IMR-90 (cell line): ENCODE measurements around the gene GYPE. TPM values are rescaled to one million over a fixed set of nuclear protein-coding genes. Genes with fewer than 3 reads are reported as not detected.
"Not testable (repeated sequence)": the region's sequence is repeated elsewhere in the genome, so short reads cannot be mapped to it uniquely, and the experiment has no call there.

Experiments
- ATAC-seq: fragments of 200-7000 bp; cut with Tn5 transposase; 2 replicates; pipeline ENCODE4 v1.9.1; 2020; ENCODE audit warnings: low read depth, mild to moderate bottlenecking, moderate library complexity
- BruUV-seq: library from RNA; stranded (reverse); fragments of 400-500 nt; replicated peaks from 2 replicates; lab custom pipeline; 2021; lab: Mats Ljungman, UMichigan
- CTCF ChIA-PET: fragments of 300-600 bp; formaldehyde crosslinking; extraction: SDS; loops from one replicate; lab custom pipeline; 2021; ENCODE audit warnings: antibody characterized with exemption; lab: Yijun Ruan, JAX
- POLR2A ChIA-PET: fragments of 300-600 bp; sonication (Branson Sonifier 250); formaldehyde crosslinking; loops from one replicate; lab custom pipeline; 2022; ENCODE audit warnings: antibody characterized with exemption; ENCODE audit not compliant: unreplicated experiment; lab: Charles Lee
- DNase-seq: peaks from one replicate; pipeline ENCODE4 v3.0.0; 2013
- H2AFZ ChIP-seq: replicated peaks from 2 replicates; pipeline ENCODE3; 2013; ENCODE audit warnings: low read length, mild to moderate bottlenecking; ENCODE audit not compliant: poor library complexity
- H2AK5ac ChIP-seq: 2 replicates; pipeline ENCODE4 v1.6.1; 2013; ENCODE audit warnings: low read depth, low read length, inconsistent platforms
- H2AK9ac ChIP-seq: replicated peaks from 2 replicates; pipeline ENCODE3; 2013; ENCODE audit warnings: mild to moderate bottlenecking, low read depth, low read length, moderate library complexity; ENCODE audit not compliant: poor library complexity
- H2BK120ac ChIP-seq: 2 replicates; pipeline ENCODE4 v1.6.1; 2013; ENCODE audit warnings: low read depth, low read length, inconsistent platforms
- H2BK15ac ChIP-seq: 3 replicates; pipeline ENCODE4 v1.6.1; 2013; ENCODE audit warnings: low read depth, low read length, inconsistent platforms
- H2BK20ac ChIP-seq: 2 replicates; pipeline ENCODE4 v1.6.1; 2013; ENCODE audit warnings: low read depth, mild to moderate bottlenecking, inconsistent platforms, low read length, moderate library complexity
- H2BK5ac ChIP-seq: 2 replicates; pipeline ENCODE4 v1.6.1; 2013; ENCODE audit warnings: mild to moderate bottlenecking, low read depth, low read length, inconsistent platforms; ENCODE audit not compliant: poor library complexity, severe bottlenecking
- H3K14ac ChIP-seq: replicated peaks from 2 replicates; pipeline ENCODE4 v1.6.1; 2013; ENCODE audit warnings: low read depth, low read length, inconsistent platforms
- H3K18ac ChIP-seq: 2 replicates; pipeline ENCODE4 v1.6.1; 2013; ENCODE audit warnings: low read depth, low read length, control low read depth
- H3K23ac ChIP-seq: 2 replicates; pipeline ENCODE4 v1.6.1; 2013; ENCODE audit warnings: low read depth, low read length, inconsistent platforms
- H3K27ac ChIP-seq: 2 replicates; pipeline ENCODE4 v1.5.1; 2013; ENCODE audit warnings: mild to moderate bottlenecking, control low read depth, low read length; ENCODE audit not compliant: insufficient read depth
- H3K27me3 ChIP-seq: 2 replicates; pipeline ENCODE4 v1.6.1; 2013; ENCODE audit warnings: low read length; ENCODE audit not compliant: control insufficient read depth, insufficient read depth
- H3K36me3 ChIP-seq: 2 replicates; pipeline ENCODE4 v1.6.1; 2013; ENCODE audit warnings: low read length, mixed read lengths; ENCODE audit not compliant: control insufficient read depth, insufficient read depth
- H3K4ac ChIP-seq: 2 replicates; pipeline ENCODE4 v1.6.1; 2013; ENCODE audit warnings: low read depth, low read length, inconsistent platforms
- H3K4me1 ChIP-seq: 2 replicates; pipeline ENCODE4 v1.6.1; 2013; ENCODE audit warnings: low read length, mixed read lengths; ENCODE audit not compliant: control insufficient read depth, insufficient read depth
- H3K4me2 ChIP-seq: 2 replicates; pipeline ENCODE4 v1.6.1; 2013; ENCODE audit warnings: low read depth, mild to moderate bottlenecking, control low read depth, low read length, moderate library complexity
- H3K4me3 ChIP-seq: 2 replicates; pipeline ENCODE4 v1.5.1; 2013; ENCODE audit warnings: low read depth, mild to moderate bottlenecking, control low read depth, low read length, moderate library complexity; ENCODE audit not compliant: insufficient read depth
- H3K56ac ChIP-seq: 2 replicates; pipeline ENCODE4 v1.6.1; 2013; ENCODE audit warnings: low read length, inconsistent platforms; ENCODE audit not compliant: insufficient read depth; ENCODE audit errors: extremely low read depth
- H3K79me1 ChIP-seq, 2 experiments: 2 replicates each; pipeline ENCODE4 v1.6.1; 2013; ENCODE audit warnings: low read length in 2 of 2, inconsistent platforms in 1 of 2, low read depth in 1 of 2
- H3K9ac ChIP-seq: 2 replicates; pipeline ENCODE4 v1.6.1; 2013; ENCODE audit warnings: low read depth, low read length, control low read depth
- H3K9me1 ChIP-seq: 2 replicates; pipeline ENCODE4 v1.6.1; 2013; ENCODE audit warnings: low read length, inconsistent platforms; ENCODE audit not compliant: insufficient read depth
- H3K9me3 ChIP-seq: 2 replicates; pipeline ENCODE4 v1.6.1; 2013; ENCODE audit warnings: low read length; ENCODE audit not compliant: control insufficient read depth, insufficient read depth
- H4K20me1 ChIP-seq: 2 replicates; pipeline ENCODE4 v1.6.1; 2013; ENCODE audit warnings: low read length, inconsistent platforms; ENCODE audit not compliant: insufficient read depth
- H4K5ac ChIP-seq: 2 replicates; pipeline ENCODE4 v1.6.1; 2013; ENCODE audit warnings: mild to moderate bottlenecking, low read depth, low read length, control low read depth
- H4K8ac ChIP-seq, 2 experiments: 2 replicates each; pipeline ENCODE4 v1.6.1; 2013; ENCODE audit warnings: low read depth in 2 of 2, low read length in 2 of 2, control low read depth in 1 of 2, inconsistent platforms in 1 of 2
- H4K91ac ChIP-seq: 2 replicates; pipeline ENCODE4 v1.6.1; 2013; ENCODE audit warnings: low read depth, low read length, inconsistent platforms; ENCODE audit not compliant: insufficient read depth
- WGBS, 2 experiments: methylation state at CpG; one replicate each; pipeline versions ENCODE4 v1.1.5 to v1.1.7; 2013; ENCODE audit warnings: missing lambda C conversion rate in 2 of 2; ENCODE audit not compliant: insufficient read length in 1 of 2; ENCODE audit errors: extremely low coverage in 2 of 2; 5-methylcytosine and 5-hydroxymethylcytosine counted together
- dilution Hi-C: fragments of 300-500 bp; cut with HindIII; formaldehyde crosslinking; loops from one replicate; pipeline ENCODE4 v1.14.3; 2018; ENCODE audit warnings: low sequenced_read_pairs; ENCODE audit not compliant: unreplicated experiment
- in situ Hi-C: fragments of 300-500 bp; cut with MboI; formaldehyde crosslinking; loops from 3 replicates; pipeline ENCODE4 v1.14.3; 2019; ENCODE audit warnings: low sequenced_read_pairs, inconsistent platforms, mixed read lengths
- intact Hi-C: fragments of 100-400 bp; cut with micrococcal nuclease; formaldehyde crosslinking; loops from 2 replicates; pipeline ENCODE4 v1.10.0; 2022
- polyA plus RNA-seq, 3 experiments: library from polyadenylated mRNA; depleted of rRNA; stranded (reverse); fragments of >200 nt; gene quantifications; 2 replicates each; pipeline ENCODE4 v1.2.3, GENCODE V29; 2012; ENCODE audit warnings: low replicate concordance in 1 of 3
- total RNA-seq: library from RNA; depleted of rRNA; stranded (reverse); fragments of >200 nt; gene quantifications from 2 replicates; pipeline ENCODE4 v1.2.3, GENCODE V29; 2012

GYPE gene
- total and polyA plus RNA-seq, 2 of the 4 experiments (the other 2 are of a cell fraction) = 0.36 to 0.54 TPM

GRCh38 chr4:143888189-143888588 lies 17.2 kb downstream of the GYPE start:
- H4K5ac ChIP-seq, H2AK9ac ChIP-seq, H3K4me3 ChIP-seq, H3K9ac ChIP-seq, H3K36me3 ChIP-seq, H3K18ac ChIP-seq, H4K91ac ChIP-seq, dilution Hi-C loops, POLR2A ChIA-PET, DNase-seq, H2BK120ac ChIP-seq, H3K14ac ChIP-seq, H2BK15ac ChIP-seq, H3K4me1 ChIP-seq, H3K9me3 ChIP-seq, H3K23ac ChIP-seq, ATAC-seq, H3K4ac ChIP-seq, intact Hi-C loops, BruUV-seq, H3K4me2 ChIP-seq, H2BK20ac ChIP-seq, in situ Hi-C loops, H3K27me3 ChIP-seq, H3K79me1 ChIP-seq, H2BK5ac ChIP-seq, H4K20me1 ChIP-seq, H3K9me1 ChIP-seq, H3K27ac ChIP-seq, H4K8ac ChIP-seq, H2AK5ac ChIP-seq, H2AFZ ChIP-seq, CTCF ChIA-PET, H3K56ac ChIP-seq: not testable (repeated sequence)
- WGBS, 2 experiments = no CpG with 5 or more reads among the region's 3 CpGs

GRCh38 chr4:143884965-143885364 lies 20.4 kb downstream of the GYPE start:
- H3K4ac ChIP-seq, H3K36me3 ChIP-seq, H2AK5ac ChIP-seq, H3K56ac ChIP-seq, H2BK120ac ChIP-seq, POLR2A ChIA-PET, dilution Hi-C loops, H4K20me1 ChIP-seq, H4K91ac ChIP-seq, H3K79me1 ChIP-seq, H3K4me3 ChIP-seq, intact Hi-C loops, H3K23ac ChIP-seq, H3K27ac ChIP-seq, H3K18ac ChIP-seq, BruUV-seq, H3K9ac ChIP-seq, H3K27me3 ChIP-seq, H2BK20ac ChIP-seq, H3K9me3 ChIP-seq, ATAC-seq, H3K4me1 ChIP-seq, H2BK15ac ChIP-seq, H3K4me2 ChIP-seq, H4K8ac ChIP-seq, in situ Hi-C loops, H2AK9ac ChIP-seq, CTCF ChIA-PET, DNase-seq, H3K14ac ChIP-seq, H4K5ac ChIP-seq, H2AFZ ChIP-seq, H2BK5ac ChIP-seq, H3K9me1 ChIP-seq: not testable (repeated sequence)
